GM12878 (cell line): Measurements from ENCODE around the gene MED31. TPM values are rescaled to one million over a fixed set of nuclear protein-coding genes. Genes with fewer than 3 reads are reported as not detected.

Experiments
- ATAC-seq: fragments of 200-7000 bp; cut with Tn5 transposase; 3 replicates; pipeline ENCODE4 v1.9.1; 2020; ENCODE audit warnings: mild to moderate bottlenecking, moderate library complexity
- BruUV-seq: library from RNA; stranded (reverse); fragments of 400-500 nt; replicated peaks from 2 replicates; lab custom pipeline; 2021; lab: Mats Ljungman, UMichigan
- CTCF ChIA-PET: fragments of 300-600 bp; sonication (Branson Sonifier 250); formaldehyde crosslinking; extraction: SDS; loops from one replicate; lab custom pipeline; 2021; ENCODE audit warnings: inconsistent platforms; lab: Yijun Ruan, JAX
- POLR2A ChIA-PET: fragments of 350-600 bp; formaldehyde crosslinking; extraction: SDS; loops from one replicate; lab custom pipeline; 2021; ENCODE audit warnings: inconsistent platforms; lab: Charles Lee
- RAD21 ChIA-PET: fragments of 300-600 bp; sonication (Branson Sonifier 250); formaldehyde crosslinking; loops from one replicate; lab custom pipeline; 2023; ENCODE audit warnings: antibody characterized with exemption; ENCODE audit not compliant: unreplicated experiment; lab: Charles Lee
- SMC1A ChIA-PET: fragments of 300-600 bp; sonication (Branson Sonifier 250); formaldehyde crosslinking; loops from one replicate; lab custom pipeline; 2023; ENCODE audit not compliant: unreplicated experiment, uncharacterized antibody; lab: Charles Lee
- DNase-seq: peaks from one replicate; pipeline ENCODE4 v3.0.0-alpha.2; 2011; ENCODE audit warnings: low read depth, low spot score
- FAIRE-seq: peaks from 3 replicates; lab custom pipeline; 2011; peaks lifted over from hg19 to GRCh38; lab: Jason Lieb, UNC
- H2AFZ ChIP-seq: 2 replicates; pipeline ENCODE4 v1.6.0; 2011; ENCODE audit warnings: low read depth, low read length, control low read depth; ENCODE audit not compliant: control insufficient read depth
- H3K27ac ChIP-seq: 2 replicates; pipeline ENCODE4 v1.5.1; 2011; ENCODE audit warnings: control low read depth; ENCODE audit not compliant: control insufficient read depth, insufficient read depth
- H3K27me3 ChIP-seq, 2 experiments: replicated peaks in 1 of 2; 2 replicates each; pipeline versions ENCODE4 v1.6.0 to v1.6.1; 2011; ENCODE audit warnings: low read length in 1 of 2; ENCODE audit not compliant: control insufficient read depth in 2 of 2, insufficient read depth in 2 of 2
- H3K36me3 ChIP-seq, 2 experiments: 2 replicates each; pipeline ENCODE4 v1.5.1; 2011; ENCODE audit warnings: low read length in 1 of 2; ENCODE audit not compliant: control insufficient read depth in 2 of 2, insufficient read depth in 2 of 2
- H3K4me1 ChIP-seq: 2 replicates; pipeline ENCODE4 v1.6.1; 2011; ENCODE audit warnings: mild to moderate bottlenecking, low read length, moderate library complexity, mixed read lengths; ENCODE audit not compliant: control insufficient read depth, insufficient read depth
- H3K4me2 ChIP-seq: 2 replicates; pipeline ENCODE4 v1.6.0; 2011; ENCODE audit warnings: control low read depth; ENCODE audit not compliant: control insufficient read depth, insufficient read depth
- H3K4me3 ChIP-seq: fragments of 200-600 bp; sonication (generic); 2 replicates; pipeline ENCODE4 v1.5.1; 2016
- H3K79me2 ChIP-seq: 2 replicates; pipeline ENCODE4 v1.6.0; 2011; ENCODE audit warnings: low read length; ENCODE audit not compliant: control insufficient read depth, insufficient read depth
- H3K9ac ChIP-seq: 2 replicates; pipeline ENCODE4 v1.8.0; 2011; ENCODE audit warnings: low read length, control low read depth, mixed read lengths; ENCODE audit not compliant: control insufficient read depth, insufficient read depth
- H3K9me3 ChIP-seq: replicated peaks from 3 replicates; pipeline ENCODE4 v1.5.1; 2011; ENCODE audit warnings: mild to moderate bottlenecking, low read length; ENCODE audit not compliant: control insufficient read depth, insufficient read depth
- H4K20me1 ChIP-seq: 2 replicates; pipeline ENCODE4 v1.6.0; 2011; ENCODE audit not compliant: control insufficient read depth, insufficient read depth
- CHD1 ChIP-seq: IDR thresholded peaks from 2 replicates; pipeline ENCODE4 v1.6.1; 2012; ENCODE audit warnings: low read depth, low read length, improper control_type of control experiment
- EED ChIP-seq: sonication (generic); IDR thresholded peaks from 2 replicates; pipeline ENCODE4 v1.6.1; 2016; ENCODE audit warnings: antibody characterized with exemption, low read depth
- MEF2B ChIP-seq: fragments of 450-650 bp; IDR thresholded peaks from 2 replicates; pipeline ENCODE4 v1.6.1; 2018; ENCODE audit warnings: mild to moderate bottlenecking, moderate library complexity; ENCODE audit not compliant: partially characterized antibody, poor library complexity, severe bottlenecking
- SMARCA5 ChIP-seq: fragments of 450-650 bp; IDR thresholded peaks from 2 replicates; pipeline ENCODE4 v1.6.1; 2017; ENCODE audit warnings: mild to moderate bottlenecking
- SMC3 ChIP-seq: IDR thresholded peaks from 2 replicates; pipeline ENCODE4 v1.6.1; 2011; ENCODE audit warnings: low read length, improper control_type of control experiment, borderline replicate concordance
- TCF7 ChIP-seq: IDR thresholded peaks from 2 replicates; pipeline ENCODE4 v1.6.1; 2014; ENCODE audit warnings: antibody characterized with exemption, borderline replicate concordance
- ZBED1 ChIP-seq: IDR thresholded peaks from 2 replicates; pipeline ENCODE4 v1.6.1; 2016; ENCODE audit warnings: borderline replicate concordance
- WGBS: methylation state at CpG from one replicate; pipeline ENCODE4 v1.1.6; 2016; ENCODE audit warnings: low lambda C conversion rate; ENCODE audit not compliant: insufficient replicate concordance, insufficient coverage; ENCODE audit errors: missing lambda C conversion rate; 5-methylcytosine and 5-hydroxymethylcytosine counted together
- in situ Hi-C: fragments of 300-500 bp; cut with MboI; formaldehyde crosslinking; loops from 9 replicates; pipeline ENCODE4 v1.14.3; 2018; ENCODE audit warnings: mixed read lengths
- intact Hi-C: fragments of 100-400 bp; cut with micrococcal nuclease; formaldehyde crosslinking; loops from one replicate; pipeline ENCODE4 v1.14.2; 2022; ENCODE audit not compliant: unreplicated experiment
- polyA plus RNA-seq, 11 experiments: library from polyadenylated mRNA; depleted of rRNA in 4 of 11; unstranded in 6 of 11; stranded (reverse) in 5 of 11; fragments of >200 nt; fragmentation: Nextera tagmentation in 4 of 11; fragmentation: Illumina TruSeq in 1 of 11; extraction: Ambion mirVana in 4 of 11; extraction: Trizol in 1 of 11; gene quantifications; 1 replicate in 1 of 11; 2 replicates in 10 of 11; pipeline versions ENCODE4 v1.2.1 to v1.2.3, GENCODE V29; 2011 to 2016; ENCODE audit warnings: inconsistent platforms in 2 of 11, missing spikeins in 2 of 11, low read depth in 1 of 11
- total RNA-seq, 4 experiments: library from RNA; depleted of rRNA in 3 of 4; stranded (reverse); fragments of >200 nt in 3 of 4; fragmentation: Illumina TruSeq in 1 of 4; extraction: Trizol in 1 of 4; gene quantifications; 2 replicates each; pipeline versions ENCODE4 v1.2.1 to v1.2.3, GENCODE V29; 2013 to 2021
- TF ChIP-seq, protein P1 (sequence below): fragments of 450-650 bp; formaldehyde crosslinking; IDR thresholded peaks from 2 replicates; pipeline ENCODE4 v1.4.0; 2020; ENCODE audit warnings: mild to moderate bottlenecking, moderate library complexity
- TF ChIP-seq, protein P2 (sequence below): fragments of 450-650 bp; IDR thresholded peaks from 2 replicates; pipeline ENCODE4 v1.6.1; 2017; ENCODE audit warnings: antibody characterized with exemption, mild to moderate bottlenecking, moderate library complexity
- TF ChIP-seq, protein P3 (sequence below): fragments of 450-650 bp; IDR thresholded peaks from 2 replicates; pipeline ENCODE4 v1.6.1; 2017; ENCODE audit warnings: borderline replicate concordance
- TF ChIP-seq, protein P4 (sequence below): IDR thresholded peaks from 2 replicates; pipeline ENCODE4 v1.6.1; 2012; ENCODE audit warnings: low read depth, low read length, improper control_type of control experiment
- TF ChIP-seq, protein P5 (sequence below): fragments of 450-650 bp; IDR thresholded peaks from 2 replicates; pipeline ENCODE4 v1.6.1; 2017; ENCODE audit warnings: mild to moderate bottlenecking, moderate library complexity

MED31 gene
- total and polyA plus RNA-seq, 10 of the 15 experiments (the other 5 are each of a cell fraction or from before 2014, with no cell fraction given): 14.4 to 71.1 (median 34.6) TPM

DNA sequence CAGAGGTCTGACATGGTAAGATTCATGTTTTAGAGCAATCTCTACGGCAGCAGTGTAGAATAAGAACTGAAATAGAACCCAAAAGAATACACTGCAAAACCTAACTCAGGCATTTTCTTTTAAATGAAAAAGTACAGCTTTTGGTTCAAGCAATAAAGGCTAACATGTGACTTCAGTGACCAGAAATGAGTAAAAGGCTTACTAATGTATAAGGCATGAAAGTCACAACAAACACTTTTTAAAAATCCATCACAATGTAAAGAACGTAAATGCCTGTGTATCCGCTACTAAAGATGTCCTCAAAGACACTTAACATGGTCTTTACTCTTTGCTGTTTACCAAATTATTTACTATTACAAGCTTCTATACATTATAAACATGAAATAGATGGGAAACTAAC lies 27.5 kb downstream of the MED31 start:
- no peak for ATAC-seq
- ChIA-PET SMC1A (no interaction called here), RAD21 (no interaction called here), POLR2A (interaction anchor here (0.6 kb wide), 1 partner anchor 1780 kb away, joined by 5 read pairs; no protein-coding TSS in a partner anchor), CTCF (interaction anchor here (1.0 kb wide), 1 partner anchor 151 kb away, joined by 3 read pairs; no protein-coding TSS in a partner anchor)
- no peaks in the 10 kb centered on the region for H3K79me2 ChIP-seq
- H3K27ac ChIP-seq: no peak overlapping the region
- H3K4me1 ChIP-seq: no peaks in the 10 kb centered on the region
- FAIRE-seq: no peak
- no peak overlapping the region for H3K4me2 ChIP-seq
- no peak for DNase-seq
- H3K4me3 ChIP-seq: no peak overlapping the region
- intact Hi-C loops: no loop called here
- WGBS: 95% methylated on average over 3 of the region's 3 CpGs
- no peaks in the 10 kb centered on the region for H3K9me3 ChIP-seq
- no peaks in the 10 kb centered on the region for H4K20me1 ChIP-seq
- no peak overlapping the region for H3K9ac ChIP-seq
- peaks cover 2 to 5% of the 10 kb centered on the region in 2 experiments for H3K36me3 ChIP-seq
- no peaks in the 10 kb centered on the region for H3K27me3 ChIP-seq
- in situ Hi-C loops: no loop called here
- BruUV-seq: no TSS peak
- no peak overlapping the region for H2AFZ ChIP-seq
- TF ChIP-seq, protein P1, sequence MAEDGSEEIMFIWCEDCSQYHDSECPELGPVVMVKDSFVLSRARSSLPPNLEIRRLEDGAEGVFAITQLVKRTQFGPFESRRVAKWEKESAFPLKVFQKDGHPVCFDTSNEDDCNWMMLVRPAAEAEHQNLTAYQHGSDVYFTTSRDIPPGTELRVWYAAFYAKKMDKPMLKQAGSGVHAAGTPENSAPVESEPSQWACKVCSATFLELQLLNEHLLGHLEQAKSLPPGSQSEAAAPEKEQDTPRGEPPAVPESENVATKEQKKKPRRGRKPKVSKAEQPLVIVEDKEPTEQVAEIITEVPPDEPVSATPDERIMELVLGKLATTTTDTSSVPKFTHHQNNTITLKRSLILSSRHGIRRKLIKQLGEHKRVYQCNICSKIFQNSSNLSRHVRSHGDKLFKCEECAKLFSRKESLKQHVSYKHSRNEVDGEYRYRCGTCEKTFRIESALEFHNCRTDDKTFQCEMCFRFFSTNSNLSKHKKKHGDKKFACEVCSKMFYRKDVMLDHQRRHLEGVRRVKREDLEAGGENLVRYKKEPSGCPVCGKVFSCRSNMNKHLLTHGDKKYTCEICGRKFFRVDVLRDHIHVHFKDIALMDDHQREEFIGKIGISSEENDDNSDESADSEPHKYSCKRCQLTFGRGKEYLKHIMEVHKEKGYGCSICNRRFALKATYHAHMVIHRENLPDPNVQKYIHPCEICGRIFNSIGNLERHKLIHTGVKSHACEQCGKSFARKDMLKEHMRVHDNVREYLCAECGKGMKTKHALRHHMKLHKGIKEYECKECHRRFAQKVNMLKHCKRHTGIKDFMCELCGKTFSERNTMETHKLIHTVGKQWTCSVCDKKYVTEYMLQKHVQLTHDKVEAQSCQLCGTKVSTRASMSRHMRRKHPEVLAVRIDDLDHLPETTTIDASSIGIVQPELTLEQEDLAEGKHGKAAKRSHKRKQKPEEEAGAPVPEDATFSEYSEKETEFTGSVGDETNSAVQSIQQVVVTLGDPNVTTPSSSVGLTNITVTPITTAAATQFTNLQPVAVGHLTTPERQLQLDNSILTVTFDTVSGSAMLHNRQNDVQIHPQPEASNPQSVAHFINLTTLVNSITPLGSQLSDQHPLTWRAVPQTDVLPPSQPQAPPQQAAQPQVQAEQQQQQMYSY: no peak
- TF ChIP-seq SMARCA5: no peak
- no peak for TF ChIP-seq SMC3
- TF ChIP-seq ZBED1: no peak
- TF ChIP-seq EED: no peak
- no peak for TF ChIP-seq CHD1
- TF ChIP-seq, protein P2, sequence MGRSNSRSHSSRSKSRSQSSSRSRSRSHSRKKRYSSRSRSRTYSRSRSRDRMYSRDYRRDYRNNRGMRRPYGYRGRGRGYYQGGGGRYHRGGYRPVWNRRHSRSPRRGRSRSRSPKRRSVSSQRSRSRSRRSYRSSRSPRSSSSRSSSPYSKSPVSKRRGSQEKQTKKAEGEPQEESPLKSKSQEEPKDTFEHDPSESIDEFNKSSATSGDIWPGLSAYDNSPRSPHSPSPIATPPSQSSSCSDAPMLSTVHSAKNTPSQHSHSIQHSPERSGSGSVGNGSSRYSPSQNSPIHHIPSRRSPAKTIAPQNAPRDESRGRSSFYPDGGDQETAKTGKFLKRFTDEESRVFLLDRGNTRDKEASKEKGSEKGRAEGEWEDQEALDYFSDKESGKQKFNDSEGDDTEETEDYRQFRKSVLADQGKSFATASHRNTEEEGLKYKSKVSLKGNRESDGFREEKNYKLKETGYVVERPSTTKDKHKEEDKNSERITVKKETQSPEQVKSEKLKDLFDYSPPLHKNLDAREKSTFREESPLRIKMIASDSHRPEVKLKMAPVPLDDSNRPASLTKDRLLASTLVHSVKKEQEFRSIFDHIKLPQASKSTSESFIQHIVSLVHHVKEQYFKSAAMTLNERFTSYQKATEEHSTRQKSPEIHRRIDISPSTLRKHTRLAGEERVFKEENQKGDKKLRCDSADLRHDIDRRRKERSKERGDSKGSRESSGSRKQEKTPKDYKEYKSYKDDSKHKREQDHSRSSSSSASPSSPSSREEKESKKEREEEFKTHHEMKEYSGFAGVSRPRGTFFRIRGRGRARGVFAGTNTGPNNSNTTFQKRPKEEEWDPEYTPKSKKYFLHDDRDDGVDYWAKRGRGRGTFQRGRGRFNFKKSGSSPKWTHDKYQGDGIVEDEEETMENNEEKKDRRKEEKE: no peak
- TF ChIP-seq, protein P3, sequence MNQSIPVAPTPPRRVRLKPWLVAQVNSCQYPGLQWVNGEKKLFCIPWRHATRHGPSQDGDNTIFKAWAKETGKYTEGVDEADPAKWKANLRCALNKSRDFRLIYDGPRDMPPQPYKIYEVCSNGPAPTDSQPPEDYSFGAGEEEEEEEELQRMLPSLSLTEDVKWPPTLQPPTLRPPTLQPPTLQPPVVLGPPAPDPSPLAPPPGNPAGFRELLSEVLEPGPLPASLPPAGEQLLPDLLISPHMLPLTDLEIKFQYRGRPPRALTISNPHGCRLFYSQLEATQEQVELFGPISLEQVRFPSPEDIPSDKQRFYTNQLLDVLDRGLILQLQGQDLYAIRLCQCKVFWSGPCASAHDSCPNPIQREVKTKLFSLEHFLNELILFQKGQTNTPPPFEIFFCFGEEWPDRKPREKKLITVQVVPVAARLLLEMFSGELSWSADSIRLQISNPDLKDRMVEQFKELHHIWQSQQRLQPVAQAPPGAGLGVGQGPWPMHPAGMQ: no peak
- no peak for TF ChIP-seq MEF2B
- TF ChIP-seq, protein P4, sequence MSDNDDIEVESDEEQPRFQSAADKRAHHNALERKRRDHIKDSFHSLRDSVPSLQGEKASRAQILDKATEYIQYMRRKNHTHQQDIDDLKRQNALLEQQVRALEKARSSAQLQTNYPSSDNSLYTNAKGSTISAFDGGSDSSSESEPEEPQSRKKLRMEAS: no peak
- TF ChIP-seq, protein P5, sequence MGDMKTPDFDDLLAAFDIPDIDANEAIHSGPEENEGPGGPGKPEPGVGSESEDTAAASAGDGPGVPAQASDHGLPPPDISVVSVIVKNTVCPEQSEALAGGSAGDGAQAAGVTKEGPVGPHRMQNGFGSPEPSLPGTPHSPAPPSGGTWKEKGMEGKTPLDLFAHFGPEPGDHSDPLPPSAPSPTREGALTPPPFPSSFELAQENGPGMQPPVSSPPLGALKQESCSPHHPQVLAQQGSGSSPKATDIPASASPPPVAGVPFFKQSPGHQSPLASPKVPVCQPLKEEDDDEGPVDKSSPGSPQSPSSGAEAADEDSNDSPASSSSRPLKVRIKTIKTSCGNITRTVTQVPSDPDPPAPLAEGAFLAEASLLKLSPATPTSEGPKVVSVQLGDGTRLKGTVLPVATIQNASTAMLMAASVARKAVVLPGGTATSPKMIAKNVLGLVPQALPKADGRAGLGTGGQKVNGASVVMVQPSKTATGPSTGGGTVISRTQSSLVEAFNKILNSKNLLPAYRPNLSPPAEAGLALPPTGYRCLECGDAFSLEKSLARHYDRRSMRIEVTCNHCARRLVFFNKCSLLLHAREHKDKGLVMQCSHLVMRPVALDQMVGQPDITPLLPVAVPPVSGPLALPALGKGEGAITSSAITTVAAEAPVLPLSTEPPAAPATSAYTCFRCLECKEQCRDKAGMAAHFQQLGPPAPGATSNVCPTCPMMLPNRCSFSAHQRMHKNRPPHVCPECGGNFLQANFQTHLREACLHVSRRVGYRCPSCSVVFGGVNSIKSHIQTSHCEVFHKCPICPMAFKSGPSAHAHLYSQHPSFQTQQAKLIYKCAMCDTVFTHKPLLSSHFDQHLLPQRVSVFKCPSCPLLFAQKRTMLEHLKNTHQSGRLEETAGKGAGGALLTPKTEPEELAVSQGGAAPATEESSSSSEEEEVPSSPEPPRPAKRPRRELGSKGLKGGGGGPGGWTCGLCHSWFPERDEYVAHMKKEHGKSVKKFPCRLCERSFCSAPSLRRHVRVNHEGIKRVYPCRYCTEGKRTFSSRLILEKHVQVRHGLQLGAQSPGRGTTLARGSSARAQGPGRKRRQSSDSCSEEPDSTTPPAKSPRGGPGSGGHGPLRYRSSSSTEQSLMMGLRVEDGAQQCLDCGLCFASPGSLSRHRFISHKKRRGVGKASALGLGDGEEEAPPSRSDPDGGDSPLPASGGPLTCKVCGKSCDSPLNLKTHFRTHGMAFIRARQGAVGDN: no peak
- TF ChIP-seq TCF7: no peak
